GM12875 (cell line): ENCODE results near the gene GAK.

Experiments
- H3K4me3 ChIP-seq: one replicate; pipeline ENCODE4 v1.5.1; 2011; ENCODE audit warnings: low read depth, low read length, control low read depth
- CTCF ChIP-seq: IDR thresholded peaks from 2 replicates; pipeline ENCODE4 v1.5.1; 2011; ENCODE audit warnings: low read depth, mild to moderate bottlenecking, control low read depth, inconsistent platforms, low read length, moderate library complexity, borderline replicate concordance; ENCODE audit not compliant: insufficient read depth

The GAK gene

DNA sequence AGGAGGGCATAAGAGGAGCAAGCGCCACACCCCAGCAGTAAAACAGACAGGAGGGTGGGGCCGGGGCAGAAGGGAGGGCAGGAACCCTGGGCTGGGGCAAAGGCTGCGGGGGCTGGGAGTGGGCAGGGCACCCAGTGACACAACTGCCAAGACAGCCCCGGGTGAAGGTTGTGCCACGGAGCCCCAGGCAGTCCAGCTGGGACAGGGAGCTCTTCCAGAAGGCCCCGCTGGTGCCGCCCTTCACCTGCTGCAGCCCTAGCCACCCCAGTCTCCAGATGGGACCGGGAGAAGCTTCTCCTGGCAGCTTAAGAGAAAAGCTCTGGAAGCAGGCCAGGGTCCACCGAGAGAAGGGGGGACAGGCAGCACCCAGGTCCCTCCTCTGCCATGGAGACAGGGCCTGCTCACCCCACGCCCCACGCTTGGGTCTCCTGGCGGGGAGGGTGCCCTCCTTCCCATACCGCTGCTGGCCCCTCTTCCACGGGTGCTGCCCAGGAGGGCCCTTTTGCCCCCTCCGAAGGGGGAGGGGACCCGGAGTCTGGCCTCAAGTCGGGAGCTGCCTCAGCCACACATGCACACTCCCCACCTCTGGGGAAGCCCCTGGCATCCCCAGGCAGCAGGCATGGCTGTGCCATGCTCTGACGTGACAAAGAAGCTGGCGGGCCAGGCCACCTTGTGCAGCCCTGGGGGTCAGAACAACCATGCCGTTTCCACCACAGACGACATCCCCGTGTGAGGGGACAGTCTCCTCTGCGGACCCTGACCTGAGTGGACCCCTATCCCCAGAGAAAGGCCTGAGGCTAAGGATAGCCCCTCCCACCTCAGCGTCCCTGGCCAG lies 39.8 kb upstream of the GAK start:
- H3K4me3 ChIP-seq = no peak overlapping the region
- no peak for TF ChIP-seq CTCF

DNA sequence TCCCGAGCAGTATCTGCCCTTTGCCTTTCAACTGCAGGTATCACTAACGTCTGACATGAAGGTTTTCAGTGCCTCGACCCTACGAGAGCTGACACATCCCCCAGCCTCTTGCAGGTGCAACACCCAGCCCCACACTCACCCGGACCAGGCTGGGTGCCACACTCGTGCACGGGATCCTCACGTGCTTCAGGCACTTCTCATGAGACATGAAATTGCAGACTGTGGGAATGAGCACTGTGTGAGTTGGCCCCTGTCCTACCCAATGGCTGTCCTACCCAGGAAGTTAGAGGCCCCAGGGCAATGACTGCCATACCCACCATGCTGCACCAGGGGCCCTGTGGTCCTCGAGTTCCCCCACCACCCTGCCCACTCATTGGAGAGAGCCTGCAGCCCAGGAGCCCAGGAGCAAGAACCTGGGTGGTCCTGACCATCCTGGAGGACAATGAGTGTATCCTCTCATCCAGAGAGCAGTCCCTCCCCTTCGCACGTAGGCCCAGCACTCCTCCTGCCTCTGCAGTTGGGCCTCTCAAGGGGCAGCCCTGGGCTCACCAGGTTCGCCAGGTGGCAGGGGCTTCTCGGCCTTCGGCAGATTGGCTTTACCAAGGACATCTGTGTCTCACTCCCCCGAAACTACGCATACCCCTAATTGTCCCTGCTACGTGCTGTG lies 38.9 kb upstream of the GAK start:
- H3K4me3 ChIP-seq = no peak overlapping the region
- no peak for TF ChIP-seq CTCF

- TF ChIP-seq CTCF = no peak
Observed at GRCh38 chr4:970046-970745, 38.1 kb upstream of the GAK start.

GRCh38 chr4:968621-969394 lies 36.7 kb upstream of the GAK start:
- no peak overlapping the region for H3K4me3 ChIP-seq
- no peak for TF ChIP-seq CTCF

More at GRCh38 chr4:970046-970745, 38.1 kb upstream of the GAK start:
- no peak overlapping the region for H3K4me3 ChIP-seq

DNA sequence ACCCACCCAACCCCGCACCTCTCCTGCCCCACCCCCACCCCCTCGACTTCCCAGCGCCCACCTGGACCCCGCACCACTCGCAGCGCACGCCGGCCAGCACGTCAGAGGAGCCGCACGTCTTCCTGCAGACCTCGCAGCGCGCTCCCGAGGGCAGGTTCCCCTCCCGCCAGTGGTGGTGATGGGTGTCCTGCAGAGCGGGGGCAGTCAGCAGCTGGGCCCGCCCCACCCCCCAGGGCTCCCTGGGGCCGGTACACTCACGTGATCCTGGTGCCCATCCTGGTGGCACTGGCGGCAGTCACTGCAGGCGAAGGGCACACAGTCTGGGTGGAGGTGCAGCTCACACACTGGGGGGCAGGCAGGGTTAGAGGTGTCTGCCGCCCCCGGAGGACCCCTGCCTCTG lies 36.1 kb upstream of the GAK start:
- H3K4me3 ChIP-seq = no peak overlapping the region
- TF ChIP-seq CTCF = no peak

- H3K4me3 ChIP-seq = no peak overlapping the region
- no peak for TF ChIP-seq CTCF
Observed at GRCh38 chr4:967113-968104, 35.3 kb upstream of the GAK start.
